Measurements from ENCODE around the gene RRBP1.

The RRBP1 gene

GRCh38 chr20:17602493-17602892 is 79.5 kb downstream of the RRBP1 start:
- no peaks in the 10 kb centered on the region for H3K27me3 ChIP-seq (ENCODE audit: insufficient read depth, low read length, poor library complexity)
- DNase-seq (no peak), ATAC-seq (ENCODE audit: insufficient read depth, low read depth) (no peak)
- H3K4me1 ChIP-seq (ENCODE audit: insufficient read depth, low read length) = no peaks in the 10 kb centered on the region
- H3K4me3 ChIP-seq (ENCODE audit: low read depth in 1 of 2, low read length in 2 of 2) = no peak overlapping the region
- peaks cover 10% of the 10 kb centered on the region; the same call in 1 of the 2 replicates for H3K36me3 ChIP-seq (ENCODE audit: insufficient read depth, low read length)
- H3K9me3 ChIP-seq (ENCODE audit: insufficient read depth, low read length, severe bottlenecking) = no peaks in the 10 kb centered on the region
- TF ChIP-seq EZH2 (IDR thresholded peaks at IDR 0.05; ENCODE audit: borderline replicate concordance, low read depth, low read length, severe bottlenecking) = no peak
- TF ChIP-seq CTCF (IDR thresholded peaks at IDR 0.05; ENCODE audit: borderline replicate concordance, extremely low read depth, low read length, poor library complexity, severe bottlenecking) = no peak
- peaks cover 6% of the 10 kb centered on the region for H4K20me1 ChIP-seq (ENCODE audit: insufficient read depth, low read length)
- no peak overlapping the region for H3K27ac ChIP-seq (ENCODE audit: low read length)
- no peak overlapping the region for H2AFZ ChIP-seq (ENCODE audit: low read depth, low read length)
- H3K79me2 ChIP-seq (ENCODE audit: insufficient read depth, low read length) = no peaks in the 10 kb centered on the region
- H3K9ac ChIP-seq (ENCODE audit: low read depth, low read length) = no peak overlapping the region
- H3K4me2 ChIP-seq (ENCODE audit: insufficient read depth, low read length) = no peak overlapping the region

GRCh38 chr20:17601957-17602356 is 80.1 kb downstream of the RRBP1 start:
- Histone ChIP-seq H3K79me2 (ENCODE audit: insufficient read depth, low read length) (no peaks in the 10 kb centered on the region), H3K4me2 (ENCODE audit: insufficient read depth, low read length) (no peak overlapping the region)

GRCh38 chr20:17598013-17598550 is 84.0 kb downstream of the RRBP1 start:
- Histone ChIP-seq H3K9ac (ENCODE audit: low read depth, low read length) (no peak overlapping the region), H2AFZ (ENCODE audit: low read depth, low read length) (no peak overlapping the region), H3K9me3 (ENCODE audit: insufficient read depth, low read length, severe bottlenecking) (no peaks in the 10 kb centered on the region), H3K79me2 (ENCODE audit: insufficient read depth, low read length) (no peaks in the 10 kb centered on the region), H4K20me1 (ENCODE audit: insufficient read depth, low read length) (peaks cover 6% of the 10 kb centered on the region), H3K4me1 (ENCODE audit: insufficient read depth, low read length) (no peaks in the 10 kb centered on the region), H3K4me3 (ENCODE audit: low read depth in 1 of 2, low read length in 2 of 2) (no peak overlapping the region), H3K27me3 (ENCODE audit: insufficient read depth, low read length, poor library complexity) (no peaks in the 10 kb centered on the region), H3K36me3 (ENCODE audit: insufficient read depth, low read length) (peaks cover 3% of the 10 kb centered on the region; the same call in 1 of the 2 replicates), H3K4me2 (ENCODE audit: insufficient read depth, low read length) (no peak overlapping the region), H3K27ac (ENCODE audit: low read length) (no peak overlapping the region)
- DNase-seq = no peak
- ATAC-seq (ENCODE audit: insufficient read depth, low read depth) = no peak
- no peak for TF ChIP-seq EZH2 (IDR thresholded peaks at IDR 0.05; ENCODE audit: borderline replicate concordance, low read depth, low read length, severe bottlenecking)
- no peak for TF ChIP-seq CTCF (IDR thresholded peaks at IDR 0.05; ENCODE audit: borderline replicate concordance, extremely low read depth, low read length, poor library complexity, severe bottlenecking)

More at GRCh38 chr20:17601957-17602356, 80.1 kb downstream of the RRBP1 start:
- Histone ChIP-seq H3K4me1 (ENCODE audit: insufficient read depth, low read length) (no peaks in the 10 kb centered on the region), H3K27me3 (ENCODE audit: insufficient read depth, low read length, poor library complexity) (no peaks in the 10 kb centered on the region), H3K36me3 (ENCODE audit: insufficient read depth, low read length) (peaks cover 10% of the 10 kb centered on the region; the same call in 1 of the 2 replicates), H2AFZ (ENCODE audit: low read depth, low read length) (no peak overlapping the region), H3K27ac (ENCODE audit: low read length) (no peak overlapping the region), H4K20me1 (ENCODE audit: insufficient read depth, low read length) (peaks cover 6% of the 10 kb centered on the region), H3K4me3 (ENCODE audit: low read depth in 1 of 2, low read length in 2 of 2) (no peak overlapping the region), H3K9me3 (ENCODE audit: insufficient read depth, low read length, severe bottlenecking) (no peaks in the 10 kb centered on the region), H3K9ac (ENCODE audit: low read depth, low read length) (no peak overlapping the region)
- TF ChIP-seq CTCF (IDR thresholded peaks at IDR 0.05; ENCODE audit: borderline replicate concordance, extremely low read depth, low read length, poor library complexity, severe bottlenecking) (no peak), EZH2 (IDR thresholded peaks at IDR 0.05; ENCODE audit: borderline replicate concordance, low read depth, low read length, severe bottlenecking) (no peak)
- ATAC-seq (ENCODE audit: insufficient read depth, low read depth) (no peak), DNase-seq (no peak)
